ELF-1 (cell line): Measurements from ENCODE around the gene MAP3K9.
A peak's percentile ranks its signal among the peaks of the same experiment; 100 is the strongest.

Experiments
- DNase-seq: peaks from one replicate; pipeline ENCODE4 v3.0.0-alpha.2; 2016; ENCODE audit warnings: low read depth, low spot score

The MAP3K9 gene

GRCh38 chr14:70700955-70701585 lies 108.2 kb downstream of the MAP3K9 start:
- no peak for DNase-seq

GRCh38 chr14:70699646-70700045 lies 109.7 kb downstream of the MAP3K9 start:
- DNase-seq: no peak

GRCh38 chr14:70698288-70698687 lies 111.0 kb downstream of the MAP3K9 start:
- DNase-seq: no peak

- DNase-seq: no peak
Observed at GRCh38 chr14:70697701-70698100, 111.6 kb downstream of the MAP3K9 start.

GRCh38 chr14:70696026-70696425 lies 113.3 kb downstream of the MAP3K9 start:
- no peak for DNase-seq

- peak; percentile 76 for DNase-seq
Observed at GRCh38 chr14:70692210-70692609, 117.1 kb downstream of the MAP3K9 start.

GRCh38 chr14:70685474-70686197 lies 123.7 kb downstream of the MAP3K9 start:
- no peak for DNase-seq

GRCh38 chr14:70683983-70684382 lies 125.3 kb downstream of the MAP3K9 start:
- no peak for DNase-seq

GRCh38 chr14:70680748-70681147 lies 128.6 kb downstream of the MAP3K9 start:
- no peak for DNase-seq

- DNase-seq: no peak
Observed at GRCh38 chr14:70677341-70677740, 132.0 kb downstream of the MAP3K9 start.
